HG03064 (cell line): ENCODE results near the gene NLGN4X.

Experiments
- ATAC-seq: cut with Tn5 transposase; IDR thresholded peaks from one replicate; pipeline ENCODE4 v1.9.1; 2021; ENCODE audit warnings: low read depth; ENCODE audit not compliant: unreplicated experiment

NLGN4X gene

DNA sequence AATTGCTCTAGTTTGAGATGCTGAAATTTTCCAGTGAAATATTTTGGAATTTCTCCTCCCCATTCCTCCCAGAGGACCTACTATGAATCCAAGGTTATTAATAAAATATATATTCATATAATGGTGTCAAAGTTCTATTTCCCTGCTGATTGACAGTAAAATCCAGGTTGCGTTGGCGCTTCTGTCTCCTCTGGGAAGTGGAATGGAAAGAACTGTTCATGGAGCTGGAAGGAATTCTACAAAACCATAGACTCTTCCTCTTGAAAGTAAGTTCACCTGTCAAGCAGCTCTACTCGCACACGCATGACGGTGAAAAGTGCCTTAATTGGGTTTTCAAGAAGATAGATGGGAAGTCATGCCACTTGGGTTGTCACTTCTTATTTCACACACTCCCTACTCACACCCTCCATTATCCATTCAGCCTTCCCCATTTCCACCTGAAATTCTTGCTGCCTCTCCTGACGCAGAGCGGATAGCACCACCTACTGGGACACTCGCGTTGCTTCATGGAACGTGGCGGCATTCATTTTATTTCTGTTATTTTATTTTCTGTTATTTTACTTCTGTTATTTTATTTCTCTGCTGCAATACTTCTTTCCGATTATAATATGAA, 351.6 kb downstream of the NLGN4X start:
- no peak for ATAC-seq

GRCh38 chrX:5870238-5870637, 358.4 kb downstream of the NLGN4X start:
- no peak for ATAC-seq

GRCh38 chrX:5869786-5870185, 358.9 kb downstream of the NLGN4X start:
- ATAC-seq = no peak

DNA sequence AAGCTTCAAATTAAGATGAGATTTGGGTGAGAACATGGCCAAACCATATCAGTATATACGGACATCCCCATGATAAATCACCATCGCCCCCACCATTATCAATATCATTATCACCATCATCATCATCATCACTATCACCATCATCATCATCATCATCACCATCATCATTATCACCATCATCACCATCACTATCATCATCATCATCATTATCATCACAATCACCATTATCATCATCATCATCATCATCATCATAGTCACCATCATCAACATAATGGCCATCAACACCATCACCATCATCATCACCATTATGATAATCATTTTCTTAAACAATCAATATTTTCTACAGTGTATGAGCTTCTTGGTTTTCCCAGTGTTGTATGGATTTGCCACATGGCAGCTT, 360.9 kb downstream of the NLGN4X start:
- ATAC-seq = no peak

GRCh38 chrX:5857232-5857631, 371.4 kb downstream of the NLGN4X start:
- no peak for ATAC-seq

DNA sequence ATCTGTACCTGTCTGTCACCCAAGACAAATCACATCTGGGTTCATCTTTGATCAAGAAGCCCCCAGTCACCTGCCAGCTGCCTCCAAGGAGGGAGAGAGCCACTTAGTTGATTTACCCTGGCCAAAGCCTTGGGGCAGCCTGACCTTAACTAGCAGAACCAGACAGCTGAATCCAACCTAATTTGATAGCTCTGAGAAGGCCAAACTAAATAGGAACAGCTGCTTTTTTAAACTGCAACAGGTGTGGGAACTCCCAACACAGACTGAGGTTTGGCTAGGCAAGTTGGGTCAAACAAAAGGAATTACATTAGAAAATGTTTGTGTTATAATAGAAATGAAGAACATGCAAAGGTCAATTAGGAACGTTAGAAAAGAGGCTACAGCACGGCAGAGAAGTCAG, 375.7 kb downstream of the NLGN4X start:
- no peak for ATAC-seq

DNA sequence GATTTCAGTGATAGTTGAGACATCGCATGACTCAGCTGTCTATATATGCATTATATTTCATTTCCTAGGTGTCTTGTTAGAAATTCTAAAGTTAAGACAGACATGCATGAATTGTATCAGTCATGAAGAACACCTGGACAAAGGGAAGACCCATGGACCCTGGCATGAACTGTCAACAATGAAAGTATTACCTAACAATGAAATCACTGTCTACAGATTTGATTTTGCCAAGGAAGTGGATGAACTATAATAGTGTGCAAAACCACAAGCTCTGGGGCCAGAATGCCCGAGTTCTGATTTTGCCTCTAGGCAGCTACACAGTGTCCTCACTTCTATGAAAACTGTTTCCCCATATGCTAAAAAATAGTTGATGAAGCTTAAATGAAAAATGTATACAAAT, 386.1 kb downstream of the NLGN4X start:
- no peak for ATAC-seq
